Left lung (tissue), 10 donors: Measurements from ENCODE around the gene RNF126. TPM values are rescaled to one million over a fixed set of nuclear protein-coding genes. Genes with fewer than 3 reads are reported as not detected.

ENCODE experiments used
- ATAC-seq: fragments of 200-7000 bp; cut with Tn5 transposase; one replicate; pipeline ENCODE4 v1.9.1; 2020; ENCODE audit warnings: moderate library complexity
- DNase-seq, 4 donors: peaks; one replicate each; pipeline ENCODE4 v3.0.0-alpha.2; 2013 to 2020
- H3K27ac ChIP-seq, 2 donors: fragments of 200-600 bp; sonication (generic) in 1 of 2; one replicate each; pipeline versions ENCODE4 v1.5.0 to v1.8.0; 2020 to 2021
- H3K27me3 ChIP-seq, 2 donors: fragments of 200-600 bp; sonication (generic) in 1 of 2; one replicate each; pipeline versions ENCODE4 v1.5.0 to v1.8.0; 2020 to 2021
- H3K36me3 ChIP-seq, 2 donors: fragments of 200-600 bp; sonication (generic) in 1 of 2; one replicate each; pipeline versions ENCODE4 v1.5.0 to v1.8.0; 2020 to 2021
- H3K4me1 ChIP-seq, 2 donors: fragments of 200-600 bp; one replicate each; pipeline ENCODE4 v1.8.0; 2021
- H3K4me3 ChIP-seq, 2 donors: fragments of 200-600 bp; sonication (generic) in 1 of 2; one replicate each; pipeline versions ENCODE4 v1.5.0 to v1.8.0; 2020 to 2021; ENCODE audit warnings: mild to moderate bottlenecking in 1 of 2
- H3K9me3 ChIP-seq, 2 donors: fragments of 200-600 bp; sonication (generic) in 1 of 2; one replicate each; pipeline versions ENCODE4 v1.5.0 to v1.8.0; 2020 to 2021
- CTCF ChIP-seq, 2 donors: fragments of 200-600 bp; sonication (generic) in 1 of 2; IDR thresholded peaks; one replicate each; pipeline versions ENCODE4 v1.5.0 to v1.8.0; 2021; ENCODE audit warnings: antibody characterized with exemption in 2 of 2
- intact Hi-C, 2 donors: fragments of 100-400 bp; cut with DNase I; formaldehyde crosslinking; loops; one replicate each; pipeline versions ENCODE4 v1.11.2 to v1.14.2; 2022
- polyA plus RNA-seq, 6 donors: library from polyadenylated mRNA; unstranded; fragments of 120-200 nt; gene quantifications; one replicate each; pipeline ENCODE4 v1.2.1, GENCODE V29; 2013; ENCODE audit not compliant: insufficient read length in 6 of 6
- total RNA-seq, 2 donors: library from RNA; stranded (reverse); fragmentation: NEBNext Ultra II Directional; extraction: Animal tissue kit (Norgen Biotek cat#: 25700); gene quantifications; one replicate each; pipeline ENCODE4 v1.2.1, GENCODE V29; 2021
- donor health status: DM: no; HTN: yes; CAD: no.
- donor health status: DM: no; HTN: no; CAD: no.

RNF126 gene
- total and polyA plus RNA-seq, 8 donors: 15.4 to 34.0 (median 23.1) TPM

DNA sequence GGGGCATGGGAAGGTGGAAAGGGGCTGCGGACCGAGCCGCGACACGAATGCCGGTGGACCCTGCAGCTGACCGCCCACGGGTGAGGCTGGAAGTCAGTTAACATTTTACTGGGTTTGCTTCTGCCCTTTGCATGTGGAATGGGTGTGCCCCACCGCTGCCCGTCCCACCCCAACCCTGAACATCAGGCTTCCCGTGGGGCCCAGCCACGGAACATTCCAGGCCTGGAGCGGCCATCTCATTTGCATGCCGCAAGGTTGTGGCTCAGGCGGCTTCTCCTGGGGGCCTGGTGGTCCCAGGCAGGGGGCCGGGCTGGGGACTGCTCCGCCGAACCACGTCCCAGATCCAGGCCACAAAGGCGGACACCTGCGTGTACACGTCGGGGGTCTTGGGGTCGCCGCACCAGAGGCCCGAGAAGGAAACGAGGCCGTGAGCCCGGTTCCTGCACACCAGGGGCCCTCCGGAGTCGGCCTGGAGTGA, 22.5 kb upstream of the RNF126 start:
- DNase-seq (no peak), ATAC-seq (no peak)
- no peak for TF ChIP-seq CTCF (IDR thresholded peaks at IDR 0.05)

DNA sequence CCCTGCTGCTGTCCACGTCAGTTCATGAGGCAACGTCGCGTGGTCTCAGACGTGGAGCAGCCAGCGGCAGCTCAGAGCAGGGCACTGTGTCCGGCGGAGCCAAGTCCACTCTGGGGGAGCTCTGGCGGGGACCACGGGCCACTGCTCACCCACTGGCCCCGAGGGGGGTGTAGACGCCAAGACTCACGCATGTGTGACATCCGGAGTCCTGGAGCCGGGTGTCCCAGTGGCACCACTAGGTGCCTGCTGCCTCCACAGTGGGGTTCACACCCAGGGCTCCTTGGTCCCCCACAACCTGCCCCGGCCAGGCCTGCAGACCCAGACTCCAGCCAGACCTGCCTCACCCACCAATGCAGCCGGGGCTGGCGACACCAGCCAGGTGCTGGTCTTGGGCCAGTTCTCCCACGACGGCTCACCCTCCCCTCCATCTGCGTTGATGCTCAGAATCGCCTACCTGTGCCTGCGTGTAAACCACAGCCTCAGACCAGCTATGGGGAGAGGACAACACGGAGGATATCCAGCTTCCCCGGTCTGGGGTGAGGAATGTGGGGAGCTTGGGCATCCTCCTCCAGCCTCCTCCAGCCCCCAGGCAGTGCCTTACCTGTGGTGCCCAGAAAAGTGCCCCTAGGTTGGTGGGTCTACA, 19.8 kb upstream of the RNF126 start:
- TF ChIP-seq CTCF (IDR thresholded peaks at IDR 0.05): no peak
- peaks cover 0 to 3% of the 10 kb centered on the region in 2 donors for H3K27me3 ChIP-seq
- intact Hi-C loops: no loop called here
- no peak overlapping the region for H3K27ac ChIP-seq
- no peak overlapping the region for H3K4me3 ChIP-seq
- H3K36me3 ChIP-seq: no peaks in the 10 kb centered on the region
- ATAC-seq (no peak), DNase-seq (no peak)
- H3K4me1 ChIP-seq: peaks cover 9 to 26% of the 10 kb centered on the region in 2 donors
- no peaks in the 10 kb centered on the region for H3K9me3 ChIP-seq

More for the DNA sequence above, 22.5 kb upstream of the RNF126 start:
- H3K27ac ChIP-seq: no peak overlapping the region
- intact Hi-C loops: no loop called here
- no peaks in the 10 kb centered on the region for H3K36me3 ChIP-seq
- H3K27me3 ChIP-seq: no peaks in the 10 kb centered on the region
- no peaks in the 10 kb centered on the region for H3K9me3 ChIP-seq
- H3K4me3 ChIP-seq: no peak overlapping the region
- H3K4me1 ChIP-seq: peaks cover 0 to 7% of the 10 kb centered on the region in 2 donors

DNA sequence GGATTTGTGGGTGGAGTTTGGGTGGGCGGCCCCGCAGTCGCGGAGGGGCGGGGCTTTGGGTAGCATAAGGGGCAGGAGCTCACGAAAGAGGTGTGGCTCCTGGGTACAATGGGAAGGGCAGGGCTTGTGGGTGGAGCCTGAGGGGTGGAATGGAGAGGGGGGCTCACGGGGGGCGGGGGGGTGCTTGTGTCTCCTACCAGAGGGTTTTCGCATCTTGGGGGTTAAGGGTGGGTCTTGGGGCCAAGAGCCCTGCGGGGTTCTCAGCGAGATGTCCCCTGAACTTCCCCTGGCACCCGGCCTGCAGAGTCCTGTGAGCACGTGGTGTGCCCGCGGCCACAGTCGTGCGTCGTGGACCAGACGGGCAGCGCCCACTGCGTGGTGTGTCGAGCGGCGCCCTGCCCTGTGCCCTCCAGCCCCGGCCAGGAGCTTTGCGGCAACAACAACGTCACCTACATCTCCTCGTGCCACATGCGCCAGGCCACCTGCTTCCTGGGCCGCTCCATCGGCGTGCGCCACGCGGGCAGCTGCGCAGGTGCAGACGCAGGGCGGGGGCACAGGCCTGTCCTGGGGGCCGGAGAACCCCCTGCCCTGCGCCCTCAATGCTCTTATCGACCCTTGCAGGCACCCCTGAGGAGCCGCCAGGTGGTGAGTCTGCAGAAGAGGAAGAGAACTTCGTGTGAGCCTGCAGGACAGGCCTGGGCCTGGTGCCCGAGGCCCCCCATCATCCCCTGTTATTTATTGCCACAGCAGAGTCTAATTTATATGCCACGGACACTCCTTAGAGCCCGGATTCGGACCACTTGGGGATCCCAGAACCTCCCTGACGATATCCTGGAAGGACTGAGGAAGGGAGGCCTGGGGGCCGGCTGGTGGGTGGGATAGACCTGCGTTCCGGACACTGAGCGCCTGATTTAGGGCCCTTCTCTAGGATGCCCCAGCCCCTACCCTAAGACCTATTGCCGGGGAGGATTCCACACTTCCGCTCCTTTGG, 18.3 kb upstream of the RNF126 start:
- Histone ChIP-seq H3K4me1 (peaks cover 9 to 41% of the 10 kb centered on the region in 2 donors), H3K27me3 (peaks cover 0 to 18% of the 10 kb centered on the region in 2 donors), H3K9me3 (no peaks in the 10 kb centered on the region), H3K27ac (peak overlapping the region; percentile 79 to 91), H3K4me3 (peak overlapping the region in 1 of 2 donors; percentile 60), H3K36me3 (no peaks in the 10 kb centered on the region)
- intact Hi-C loops: no loop called here
- DNase-seq (peak in 3 of 4 donors; percentile 85 to 96 (median 95)), ATAC-seq (no peak)
- TF ChIP-seq CTCF (IDR thresholded peaks at IDR 0.05): no peak

- Histone ChIP-seq H3K27ac (peak overlapping the region; percentile 91 to 92), H3K27me3 (peaks cover 0 to 25% of the 10 kb centered on the region in 2 donors), H3K36me3 (no peaks in the 10 kb centered on the region), H3K4me3 (peak overlapping the region; percentile 60), H3K4me1 (peaks cover 10 to 48% of the 10 kb centered on the region in 2 donors), H3K9me3 (no peaks in the 10 kb centered on the region)
- TF ChIP-seq CTCF (IDR thresholded peaks at IDR 0.05): peak in 1 of 2 donors; percentile 35
- peak; percentile 86 for ATAC-seq
- peak; percentile 90 to 100 (median 100) for DNase-seq
- intact Hi-C loops: no loop called here
Observed at GRCh38 chr19:680287-681028, 17.4 kb upstream of the RNF126 start.
